Caco-2 (cell line): ENCODE data around the gene BTBD9. TPM values are rescaled to one million over a fixed set of nuclear protein-coding genes. Genes with fewer than 3 reads are reported as not detected.

ENCODE experiments used
- BruUV-seq: library from RNA; stranded (reverse); fragments of 400-500 nt; replicated peaks from 2 replicates; lab custom pipeline; 2021; lab: Mats Ljungman, UMichigan
- CTCF ChIA-PET: fragments of 300-600 bp; sonication (Branson Sonifier 250); formaldehyde crosslinking; loops from one replicate; lab custom pipeline; 2022; ENCODE audit warnings: antibody characterized with exemption; lab: Charles Lee
- POLR2A ChIA-PET: fragments of 300-600 bp; sonication (Branson Sonifier 250); formaldehyde crosslinking; loops from one replicate; lab custom pipeline; 2022; ENCODE audit warnings: antibody characterized with exemption; lab: Charles Lee
- DNase-seq, 2 experiments: peaks; one replicate each; pipeline versions ENCODE4 v3.0.0 to v3.0.0-alpha.2; 2020 to 2022
- H3K27me3 ChIP-seq: replicated peaks from 2 replicates; pipeline ENCODE4 v1.6.0; 2011; ENCODE audit warnings: low read length; ENCODE audit not compliant: control insufficient read depth, insufficient read depth
- H3K36me3 ChIP-seq: 2 replicates; pipeline ENCODE4 v1.5.1; 2011; ENCODE audit warnings: low read length; ENCODE audit not compliant: control insufficient read depth, insufficient read depth
- H3K4me1 ChIP-seq: fragments of 250-450 bp; sonication (Bioruptor Pico); 2 replicates; pipeline ENCODE4 v1.5.1; 2020; ENCODE audit warnings: mild to moderate bottlenecking
- H3K4me3 ChIP-seq: 2 replicates; pipeline ENCODE4 v1.5.1; 2011; ENCODE audit warnings: low read depth, mild to moderate bottlenecking, control low read depth, low read length
- H3K9me3 ChIP-seq: fragments of 250-450 bp; sonication (Bioruptor Pico); 2 replicates; pipeline ENCODE4 v1.5.1; 2020; ENCODE audit warnings: mild to moderate bottlenecking, moderate library complexity
- H3K27ac Mint-ChIP-seq: one replicate; pipeline ENCODE4 v1.8.0; 2022; ENCODE audit warnings: mixed read lengths; ENCODE audit not compliant: unreplicated experiment
- H3K27me3 Mint-ChIP-seq: one replicate; pipeline ENCODE4 v1.8.0; 2022; ENCODE audit warnings: mixed read lengths; ENCODE audit not compliant: insufficient read depth, unreplicated experiment
- H3K36me3 Mint-ChIP-seq: one replicate; pipeline ENCODE4 v1.8.0; 2022; ENCODE audit warnings: mild to moderate bottlenecking, mixed read lengths; ENCODE audit not compliant: insufficient read depth, unreplicated experiment
- H3K4me1 Mint-ChIP-seq: one replicate; pipeline ENCODE4 v1.8.0; 2022; ENCODE audit warnings: low read depth, mixed read lengths; ENCODE audit not compliant: unreplicated experiment
- H3K4me3 Mint-ChIP-seq: one replicate; pipeline ENCODE4 v1.8.0; 2022; ENCODE audit warnings: mild to moderate bottlenecking, moderate library complexity, mixed read lengths; ENCODE audit not compliant: unreplicated experiment
- H3K9me3 Mint-ChIP-seq: one replicate; pipeline ENCODE4 v1.8.0; 2022; ENCODE audit warnings: mixed read lengths; ENCODE audit not compliant: unreplicated experiment
- intact Hi-C: fragments of 100-400 bp; cut with micrococcal nuclease; formaldehyde crosslinking; loops from one replicate; pipeline ENCODE4 v1.10.0; 2022; ENCODE audit not compliant: unreplicated experiment
- total RNA-seq: library from RNA; stranded (reverse); gene quantifications from 2 replicates; pipeline ENCODE4 v1.2.3, GENCODE V29; 2022
- TF ChIP-seq, protein P1 (sequence below), 2 experiments: fragments of 200-600 bp in 1 of 2; IDR thresholded peaks; 1 replicate in 1 of 2; 2 replicates in 1 of 2; pipeline versions ENCODE4 v1.5.1 to v1.8.0; 2011 to 2022; ENCODE audit warnings: antibody characterized with exemption in 1 of 2, control low read depth in 1 of 2, inconsistent platforms in 1 of 2, low read depth in 1 of 2, low read length in 1 of 2, mild to moderate bottlenecking in 1 of 2, moderate library complexity in 1 of 2; ENCODE audit not compliant: insufficient read depth in 1 of 2, severe bottlenecking in 1 of 2, unreplicated experiment in 1 of 2

Gene BTBD9
- total RNA-seq, 1 experiment from 2014 or later, result 19.6 TPM

DNA sequence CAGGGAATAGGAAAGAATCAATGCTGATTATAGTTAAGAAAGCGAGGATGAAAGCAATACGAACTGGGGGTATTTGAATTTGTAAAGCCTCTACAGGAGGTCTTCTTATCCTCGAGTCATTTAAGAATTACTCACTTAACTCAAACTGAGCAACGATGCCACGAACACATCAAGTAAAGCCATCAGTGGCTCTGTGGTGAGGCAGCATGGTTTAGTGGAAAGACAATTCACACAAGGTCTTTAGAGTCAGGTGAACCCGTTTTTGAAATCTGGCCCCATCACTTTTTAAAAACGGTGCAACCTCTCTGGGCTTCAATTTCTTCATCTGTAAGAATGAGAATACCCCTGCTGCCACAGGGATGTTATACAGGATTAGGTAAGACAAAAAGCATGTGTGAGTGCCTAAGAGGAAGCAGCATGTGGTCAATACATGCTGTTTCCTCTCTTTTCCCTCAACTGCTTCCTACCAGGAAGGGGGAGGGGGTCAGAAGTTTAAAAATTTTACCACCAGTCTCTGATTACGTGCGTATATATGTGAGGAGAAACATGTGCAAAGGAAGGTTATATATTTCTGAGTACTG is 162.0 kb downstream of the BTBD9 start:
- TF ChIP-seq, protein P1, sequence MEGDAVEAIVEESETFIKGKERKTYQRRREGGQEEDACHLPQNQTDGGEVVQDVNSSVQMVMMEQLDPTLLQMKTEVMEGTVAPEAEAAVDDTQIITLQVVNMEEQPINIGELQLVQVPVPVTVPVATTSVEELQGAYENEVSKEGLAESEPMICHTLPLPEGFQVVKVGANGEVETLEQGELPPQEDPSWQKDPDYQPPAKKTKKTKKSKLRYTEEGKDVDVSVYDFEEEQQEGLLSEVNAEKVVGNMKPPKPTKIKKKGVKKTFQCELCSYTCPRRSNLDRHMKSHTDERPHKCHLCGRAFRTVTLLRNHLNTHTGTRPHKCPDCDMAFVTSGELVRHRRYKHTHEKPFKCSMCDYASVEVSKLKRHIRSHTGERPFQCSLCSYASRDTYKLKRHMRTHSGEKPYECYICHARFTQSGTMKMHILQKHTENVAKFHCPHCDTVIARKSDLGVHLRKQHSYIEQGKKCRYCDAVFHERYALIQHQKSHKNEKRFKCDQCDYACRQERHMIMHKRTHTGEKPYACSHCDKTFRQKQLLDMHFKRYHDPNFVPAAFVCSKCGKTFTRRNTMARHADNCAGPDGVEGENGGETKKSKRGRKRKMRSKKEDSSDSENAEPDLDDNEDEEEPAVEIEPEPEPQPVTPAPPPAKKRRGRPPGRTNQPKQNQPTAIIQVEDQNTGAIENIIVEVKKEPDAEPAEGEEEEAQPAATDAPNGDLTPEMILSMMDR (IDR thresholded peaks at IDR 0.05; ENCODE audit: insufficient read depth in 1 of 2, low read depth in 1 of 2, low read length in 1 of 2, severe bottlenecking in 1 of 2, unreplicated experiment in 1 of 2), result no peak
- Histone ChIP-seq H3K4me1 (no peaks in the 10 kb centered on the region), H3K36me3 (no peaks in the 10 kb centered on the region), H3K9me3 (no peaks in the 10 kb centered on the region), H3K4me3 (no peak overlapping the region), H3K27me3 (no peaks in the 10 kb centered on the region)
- intact Hi-C loops, result loop anchor here (1.0 kb wide), 1 partner anchor 35 kb away; no protein-coding TSS in a partner anchor
- H3K36me3 Mint-ChIP-seq, result no peaks in the 10 kb centered on the region
- BruUV-seq, result no TSS peak
- ChIA-PET CTCF (interaction anchor here (1.2 kb wide), 1 partner anchor 16 kb away, joined by 5 read pairs; no protein-coding TSS in a partner anchor), POLR2A (no interaction called here)
- H3K4me3 Mint-ChIP-seq, result no peak overlapping the region
- H3K27me3 Mint-ChIP-seq, result no peaks in the 10 kb centered on the region
- DNase-seq, result no peak
- no peak overlapping the region for H3K27ac Mint-ChIP-seq
- no peaks in the 10 kb centered on the region for H3K4me1 Mint-ChIP-seq
- no peaks in the 10 kb centered on the region for H3K9me3 Mint-ChIP-seq

DNA sequence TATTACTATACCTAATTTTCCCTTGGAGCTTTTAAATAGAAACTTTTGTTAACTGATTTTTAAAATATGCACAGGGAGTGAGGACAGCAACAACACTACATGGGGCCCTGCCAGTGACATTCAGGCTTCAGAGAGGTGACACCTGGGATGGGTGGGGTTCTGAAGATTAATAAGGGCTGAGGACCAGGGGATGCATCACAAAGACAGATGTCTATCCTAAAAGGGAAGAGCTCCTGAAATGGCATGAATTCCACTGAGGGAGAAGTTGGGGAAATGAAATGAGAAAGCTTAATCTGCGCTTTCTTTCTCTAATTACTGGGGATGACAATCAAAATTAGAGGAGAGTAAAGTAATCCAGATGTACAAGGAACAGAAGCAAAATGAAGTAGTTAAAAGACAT is 162.8 kb downstream of the BTBD9 start:
- no peaks in the 10 kb centered on the region for H3K4me1 Mint-ChIP-seq
- no peaks in the 10 kb centered on the region for H3K4me1 ChIP-seq
- no peaks in the 10 kb centered on the region for H3K36me3 ChIP-seq
- H3K4me3 ChIP-seq, result no peak overlapping the region
- ChIA-PET POLR2A (no interaction called here), CTCF (no interaction called here)
- no peaks in the 10 kb centered on the region for H3K9me3 ChIP-seq
- no peaks in the 10 kb centered on the region for H3K27me3 Mint-ChIP-seq
- no peak overlapping the region for H3K27ac Mint-ChIP-seq
- intact Hi-C loops, result no loop called here
- no peak for DNase-seq
- H3K4me3 Mint-ChIP-seq, result no peak overlapping the region
- no TSS peak for BruUV-seq
- no peaks in the 10 kb centered on the region for H3K27me3 ChIP-seq
- TF ChIP-seq, protein P1 (IDR thresholded peaks at IDR 0.05; ENCODE audit: insufficient read depth in 1 of 2, low read depth in 1 of 2, low read length in 1 of 2, severe bottlenecking in 1 of 2, unreplicated experiment in 1 of 2), result no peak
- no peaks in the 10 kb centered on the region for H3K36me3 Mint-ChIP-seq
- H3K9me3 Mint-ChIP-seq, result no peaks in the 10 kb centered on the region

DNA sequence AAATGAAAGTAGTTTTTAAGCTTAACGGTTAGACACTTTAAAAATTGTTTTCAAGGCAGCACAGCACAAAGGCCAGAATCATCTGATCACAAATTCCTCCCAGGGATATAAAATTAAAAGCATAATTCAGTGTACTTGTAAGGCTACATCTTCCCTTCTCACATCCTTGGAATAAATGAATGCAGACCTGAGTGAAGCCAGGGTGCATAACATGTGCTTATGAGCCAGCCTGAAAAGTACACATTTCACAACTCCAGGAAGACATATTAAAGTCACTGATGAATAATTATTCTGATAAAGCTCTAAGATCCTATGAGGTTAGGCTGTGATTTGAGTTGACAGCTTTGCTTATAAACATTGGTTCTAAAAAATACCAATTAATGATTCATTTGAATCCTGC is 163.6 kb downstream of the BTBD9 start:
- no peak overlapping the region for H3K4me3 ChIP-seq
- no TSS peak for BruUV-seq

More for the DNA sequence above, 163.6 kb downstream of the BTBD9 start:
- ChIA-PET CTCF (no interaction called here), POLR2A (no interaction called here)
- Histone ChIP-seq H3K36me3 (no peaks in the 10 kb centered on the region), H3K27me3 (no peaks in the 10 kb centered on the region), H3K9me3 (no peaks in the 10 kb centered on the region), H3K4me1 (no peaks in the 10 kb centered on the region)
- Mint-ChIP-seq H3K36me3 (no peaks in the 10 kb centered on the region), H3K4me1 (no peaks in the 10 kb centered on the region), H3K4me3 (no peak overlapping the region), H3K27me3 (no peaks in the 10 kb centered on the region), H3K9me3 (no peaks in the 10 kb centered on the region), H3K27ac (no peak overlapping the region)
- intact Hi-C loops, result no loop called here
- TF ChIP-seq, protein P1 (IDR thresholded peaks at IDR 0.05; ENCODE audit: insufficient read depth in 1 of 2, low read depth in 1 of 2, low read length in 1 of 2, severe bottlenecking in 1 of 2, unreplicated experiment in 1 of 2), result no peak
- DNase-seq, result no peak
